Neural cell (in vitro differentiated cells): ENCODE results near the gene HSD11B1L. TPM values are rescaled to one million over a fixed set of nuclear protein-coding genes. Genes with fewer than 3 reads are reported as not detected.

ENCODE experiments used
- H2AFZ ChIP-seq: fragments of 200-600, 300-800 bp; sonication (generic), shearing (Covaris generic); 2 replicates; pipeline ENCODE4 v1.6.0; 2014; ENCODE audit warnings: low read depth, mild to moderate bottlenecking, antibody characterized with exemption, low read length, moderate library complexity
- H3F3A ChIP-seq: fragments of 200-600 bp; shearing (Covaris generic); 2 replicates; pipeline ENCODE4 v1.6.1; 2016; ENCODE audit warnings: mild to moderate bottlenecking, moderate library complexity, mixed read lengths, antibody characterized with exemption, low read length; ENCODE audit not compliant: insufficient read depth, poor library complexity, severe bottlenecking
- H3K27ac ChIP-seq: fragments of 200-600, 300-800 bp; sonication (generic), shearing (Covaris generic); 2 replicates; pipeline ENCODE4 v1.5.1; 2014; ENCODE audit warnings: mild to moderate bottlenecking, low read length, moderate library complexity
- H3K27me3 ChIP-seq: fragments of 300-800, 200-600 bp; sonication (generic), shearing (Covaris generic); 2 replicates; pipeline ENCODE4 v1.6.0; 2014; ENCODE audit warnings: mild to moderate bottlenecking, low read depth, low read length, moderate library complexity; ENCODE audit not compliant: insufficient read depth
- H3K36me3 ChIP-seq: fragments of 300-800, 200-600 bp; sonication (generic), shearing (Covaris generic); 2 replicates; pipeline ENCODE4 v1.5.1; 2014; ENCODE audit warnings: mild to moderate bottlenecking, antibody characterized with exemption, low read length, moderate library complexity; ENCODE audit not compliant: insufficient read depth
- H3K4me2 ChIP-seq: fragments of 300-800, 200-600 bp; sonication (generic), shearing (Covaris generic); 2 replicates; pipeline ENCODE4 v1.6.0; 2014; ENCODE audit warnings: mild to moderate bottlenecking, low read length
- H3K4me3 ChIP-seq: fragments of 300-800, 200-600 bp; sonication (generic), shearing (Covaris generic); 2 replicates; pipeline ENCODE4 v1.5.1; 2014; ENCODE audit warnings: mild to moderate bottlenecking, low read length, moderate library complexity
- H3K79me2 ChIP-seq: fragments of 200-600 bp; shearing (Covaris generic); replicated peaks from 2 replicates; pipeline ENCODE4 v1.6.0; 2014; ENCODE audit warnings: mild to moderate bottlenecking, low read length, moderate library complexity; ENCODE audit not compliant: insufficient read depth
- H3K9ac ChIP-seq: fragments of 300-800, 200-600 bp; sonication (generic), shearing (Covaris generic); 2 replicates; pipeline ENCODE4 v1.6.1; 2016; ENCODE audit warnings: mild to moderate bottlenecking, low read length, mixed read lengths
- H3K9me2 ChIP-seq: fragments of 200-600 bp; shearing (Covaris generic); 2 replicates; pipeline ENCODE4 v1.6.1; 2016; ENCODE audit warnings: mild to moderate bottlenecking, low read length, mixed read lengths; ENCODE audit not compliant: insufficient read depth
- H3K9me3 ChIP-seq: fragments of 200-600, 300-800 bp; sonication (generic), shearing (Covaris generic); 2 replicates; pipeline ENCODE4 v1.6.1; 2016; ENCODE audit warnings: mild to moderate bottlenecking, mixed run types, low read length, moderate library complexity, mixed read lengths
- H4K20me1 ChIP-seq: fragments of 200-600 bp; shearing (Covaris generic); 2 replicates; pipeline ENCODE4 v1.6.1; 2016; ENCODE audit warnings: mild to moderate bottlenecking, mixed run types; ENCODE audit not compliant: insufficient read depth
- EP300 ChIP-seq: fragments of 450-650 bp; conservative IDR thresholded peaks from 2 replicates; pipeline ENCODE4 v1.6.1; 2014; ENCODE audit warnings: antibody characterized with exemption, mild to moderate bottlenecking, moderate library complexity; ENCODE audit not compliant: poor library complexity, severe bottlenecking
- EZH2 ChIP-seq: fragments of 200-600, 300-800 bp; shearing (Covaris generic), sonication (generic); IDR thresholded peaks from 2 replicates; pipeline ENCODE4 v1.6.1; 2014; ENCODE audit warnings: antibody characterized with exemption, low read length, borderline replicate concordance, mild to moderate bottlenecking; ENCODE audit not compliant: insufficient read depth, poor library complexity, severe bottlenecking
- MXI1 ChIP-seq: fragments of 450-650 bp; conservative IDR thresholded peaks from 2 replicates; pipeline ENCODE4 v1.6.1; 2014; ENCODE audit warnings: antibody characterized with exemption, mild to moderate bottlenecking; ENCODE audit not compliant: poor library complexity, severe bottlenecking
- POLR2AphosphoS5 ChIP-seq: IDR thresholded peaks from 2 replicates; pipeline ENCODE4 v1.6.1; 2012
- RAD21 ChIP-seq: fragments of 450-650 bp; conservative IDR thresholded peaks from 2 replicates; pipeline ENCODE4 v1.6.1; 2014; ENCODE audit warnings: antibody characterized with exemption, mild to moderate bottlenecking, moderate library complexity
- SMC3 ChIP-seq: fragments of 450-650 bp; conservative IDR thresholded peaks from 2 replicates; pipeline ENCODE4 v1.6.1; 2014; ENCODE audit warnings: antibody characterized with exemption, mild to moderate bottlenecking, moderate library complexity; ENCODE audit not compliant: poor library complexity
- TAF1 ChIP-seq: IDR thresholded peaks from 2 replicates; pipeline ENCODE4 v1.6.1; 2012; ENCODE audit warnings: low read depth
- polyA plus RNA-seq: library from polyadenylated mRNA; depleted of rRNA; stranded (reverse); fragments of >200 nt; gene quantifications from 2 replicates; pipeline ENCODE4 v1.2.3, GENCODE V29; 2014
- TF ChIP-seq, protein P1 (sequence below): IDR thresholded peaks from 2 replicates; pipeline ENCODE4 v1.6.1; 2012; ENCODE audit warnings: borderline replicate concordance
- TF ChIP-seq, protein P2 (sequence below): fragments of 450-650 bp; IDR thresholded peaks from 2 replicates; pipeline ENCODE4 v1.5.1; 2014; ENCODE audit warnings: antibody characterized with exemption, mild to moderate bottlenecking, moderate library complexity; ENCODE audit not compliant: poor library complexity, severe bottlenecking

Gene HSD11B1L
- polyA plus RNA-seq, 1 donor from 2014 or later, result 170 TPM

DNA sequence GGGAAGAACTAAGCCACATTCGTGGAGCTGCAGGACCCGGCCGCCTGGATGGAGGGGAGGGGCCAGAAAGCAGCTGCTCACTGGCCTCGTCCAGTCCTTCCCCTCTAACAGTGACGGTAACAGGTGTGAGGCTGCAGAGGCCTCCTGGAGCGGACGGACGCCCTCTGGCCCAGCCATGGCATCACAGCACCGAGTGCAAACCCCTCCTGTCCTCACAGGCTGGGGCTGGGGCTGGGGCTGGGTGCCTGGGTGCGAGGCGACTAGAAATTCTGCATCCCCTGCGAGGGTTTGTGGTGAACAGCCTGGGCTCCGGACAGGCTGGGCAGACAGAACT lies 4.1 kb upstream of the HSD11B1L start:
- Histone ChIP-seq H2AFZ (no peak overlapping the region), H3K4me3 (no peak overlapping the region), H4K20me1 (no peaks in the 10 kb centered on the region), H3K4me2 (no peak overlapping the region), H3K27me3 (no peaks in the 10 kb centered on the region), H3K9ac (no peak overlapping the region), H3K9me3 (no peaks in the 10 kb centered on the region), H3K9me2 (no peaks in the 10 kb centered on the region), H3K79me2 (peaks cover 8% of the 10 kb centered on the region), H3K36me3 (no peaks in the 10 kb centered on the region), H3F3A (no peaks in the 10 kb centered on the region), H3K27ac (no peak overlapping the region)
- no peak for TF ChIP-seq POLR2AphosphoS5
- TF ChIP-seq EP300, result no peak
- TF ChIP-seq, protein P1, sequence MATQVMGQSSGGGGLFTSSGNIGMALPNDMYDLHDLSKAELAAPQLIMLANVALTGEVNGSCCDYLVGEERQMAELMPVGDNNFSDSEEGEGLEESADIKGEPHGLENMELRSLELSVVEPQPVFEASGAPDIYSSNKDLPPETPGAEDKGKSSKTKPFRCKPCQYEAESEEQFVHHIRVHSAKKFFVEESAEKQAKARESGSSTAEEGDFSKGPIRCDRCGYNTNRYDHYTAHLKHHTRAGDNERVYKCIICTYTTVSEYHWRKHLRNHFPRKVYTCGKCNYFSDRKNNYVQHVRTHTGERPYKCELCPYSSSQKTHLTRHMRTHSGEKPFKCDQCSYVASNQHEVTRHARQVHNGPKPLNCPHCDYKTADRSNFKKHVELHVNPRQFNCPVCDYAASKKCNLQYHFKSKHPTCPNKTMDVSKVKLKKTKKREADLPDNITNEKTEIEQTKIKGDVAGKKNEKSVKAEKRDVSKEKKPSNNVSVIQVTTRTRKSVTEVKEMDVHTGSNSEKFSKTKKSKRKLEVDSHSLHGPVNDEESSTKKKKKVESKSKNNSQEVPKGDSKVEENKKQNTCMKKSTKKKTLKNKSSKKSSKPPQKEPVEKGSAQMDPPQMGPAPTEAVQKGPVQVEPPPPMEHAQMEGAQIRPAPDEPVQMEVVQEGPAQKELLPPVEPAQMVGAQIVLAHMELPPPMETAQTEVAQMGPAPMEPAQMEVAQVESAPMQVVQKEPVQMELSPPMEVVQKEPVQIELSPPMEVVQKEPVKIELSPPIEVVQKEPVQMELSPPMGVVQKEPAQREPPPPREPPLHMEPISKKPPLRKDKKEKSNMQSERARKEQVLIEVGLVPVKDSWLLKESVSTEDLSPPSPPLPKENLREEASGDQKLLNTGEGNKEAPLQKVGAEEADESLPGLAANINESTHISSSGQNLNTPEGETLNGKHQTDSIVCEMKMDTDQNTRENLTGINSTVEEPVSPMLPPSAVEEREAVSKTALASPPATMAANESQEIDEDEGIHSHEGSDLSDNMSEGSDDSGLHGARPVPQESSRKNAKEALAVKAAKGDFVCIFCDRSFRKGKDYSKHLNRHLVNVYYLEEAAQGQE, result no peak
- no peak for TF ChIP-seq MXI1
- no peak for TF ChIP-seq TAF1
- TF ChIP-seq RAD21, result no peak
- no peak for TF ChIP-seq SMC3
- no peak for TF ChIP-seq EZH2
- TF ChIP-seq, protein P2, sequence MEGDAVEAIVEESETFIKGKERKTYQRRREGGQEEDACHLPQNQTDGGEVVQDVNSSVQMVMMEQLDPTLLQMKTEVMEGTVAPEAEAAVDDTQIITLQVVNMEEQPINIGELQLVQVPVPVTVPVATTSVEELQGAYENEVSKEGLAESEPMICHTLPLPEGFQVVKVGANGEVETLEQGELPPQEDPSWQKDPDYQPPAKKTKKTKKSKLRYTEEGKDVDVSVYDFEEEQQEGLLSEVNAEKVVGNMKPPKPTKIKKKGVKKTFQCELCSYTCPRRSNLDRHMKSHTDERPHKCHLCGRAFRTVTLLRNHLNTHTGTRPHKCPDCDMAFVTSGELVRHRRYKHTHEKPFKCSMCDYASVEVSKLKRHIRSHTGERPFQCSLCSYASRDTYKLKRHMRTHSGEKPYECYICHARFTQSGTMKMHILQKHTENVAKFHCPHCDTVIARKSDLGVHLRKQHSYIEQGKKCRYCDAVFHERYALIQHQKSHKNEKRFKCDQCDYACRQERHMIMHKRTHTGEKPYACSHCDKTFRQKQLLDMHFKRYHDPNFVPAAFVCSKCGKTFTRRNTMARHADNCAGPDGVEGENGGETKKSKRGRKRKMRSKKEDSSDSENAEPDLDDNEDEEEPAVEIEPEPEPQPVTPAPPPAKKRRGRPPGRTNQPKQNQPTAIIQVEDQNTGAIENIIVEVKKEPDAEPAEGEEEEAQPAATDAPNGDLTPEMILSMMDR, result no peak

DNA sequence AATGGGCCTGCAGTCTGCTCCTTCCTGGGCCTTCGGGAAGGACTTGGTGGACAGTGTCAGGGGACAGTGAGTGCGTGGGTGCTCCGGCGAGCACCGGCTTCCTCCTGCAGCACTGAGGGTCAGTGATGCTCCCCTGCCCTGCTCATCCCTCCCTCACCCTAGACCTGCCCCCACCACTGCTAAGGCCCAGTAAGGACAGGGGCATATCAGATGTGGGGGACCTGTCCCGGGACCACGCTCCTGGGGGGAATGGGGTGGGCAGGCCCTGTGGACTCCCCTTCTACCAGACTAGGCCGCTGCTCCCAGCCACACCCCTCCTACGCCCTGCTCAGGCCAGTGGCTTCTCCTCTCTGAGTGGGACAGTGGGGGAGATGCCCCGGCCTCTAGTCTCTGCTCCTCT lies 3.7 kb upstream of the HSD11B1L start:
- Histone ChIP-seq H3K36me3 (no peaks in the 10 kb centered on the region), H3K79me2 (peaks cover 10% of the 10 kb centered on the region), H2AFZ (no peak overlapping the region), H3K4me3 (no peak overlapping the region), H3K9ac (no peak overlapping the region), H3F3A (no peaks in the 10 kb centered on the region), H3K9me2 (no peaks in the 10 kb centered on the region), H3K27ac (no peak overlapping the region), H4K20me1 (no peaks in the 10 kb centered on the region), H3K9me3 (no peaks in the 10 kb centered on the region), H3K4me2 (no peak overlapping the region), H3K27me3 (no peaks in the 10 kb centered on the region)
- TF ChIP-seq MXI1, result no peak
- TF ChIP-seq EZH2, result no peak
- TF ChIP-seq SMC3, result no peak
- no peak for TF ChIP-seq EP300
- no peak for TF ChIP-seq POLR2AphosphoS5
- TF ChIP-seq, protein P2, result no peak
- TF ChIP-seq, protein P1, result no peak
- TF ChIP-seq RAD21, result no peak
- TF ChIP-seq TAF1, result no peak
